ENCODE measurements around the gene VPS13D.

VPS13D gene

DNA sequence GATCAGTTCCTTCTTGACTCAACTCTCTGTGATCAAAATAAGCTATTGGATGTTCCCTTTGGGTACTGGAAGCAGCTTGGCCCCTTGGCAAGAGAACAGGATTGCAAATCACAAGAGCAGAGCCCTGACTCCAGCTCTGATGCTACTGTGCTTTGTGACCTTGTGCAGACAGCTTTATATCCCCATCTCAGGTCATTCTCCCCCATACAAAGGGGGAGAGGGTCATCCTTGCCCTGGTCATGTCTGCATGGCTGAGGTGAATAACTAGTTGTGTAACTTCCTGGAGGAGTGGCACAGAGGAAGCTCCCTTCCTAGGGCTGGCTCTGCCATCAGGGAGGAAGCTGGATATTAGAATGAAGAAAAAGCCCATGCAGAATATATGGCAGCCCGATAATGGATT, 245.3 kb downstream of the VPS13D start:
- DNase-seq = no peak

- DNase-seq = no peak
Observed at GRCh38 chr1:12475530-12475934, 245.7 kb downstream of the VPS13D start.

- DNase-seq = no peak
Observed at GRCh38 chr1:12475947-12476346, 246.1 kb downstream of the VPS13D start.

GRCh38 chr1:12477314-12477713, 247.5 kb downstream of the VPS13D start:
- DNase-seq = no peak

GRCh38 chr1:12477936-12478611, 248.2 kb downstream of the VPS13D start:
- DNase-seq = peak; percentile 62

GRCh38 chr1:12478612-12478985, 248.8 kb downstream of the VPS13D start:
- no peak for DNase-seq

DNA sequence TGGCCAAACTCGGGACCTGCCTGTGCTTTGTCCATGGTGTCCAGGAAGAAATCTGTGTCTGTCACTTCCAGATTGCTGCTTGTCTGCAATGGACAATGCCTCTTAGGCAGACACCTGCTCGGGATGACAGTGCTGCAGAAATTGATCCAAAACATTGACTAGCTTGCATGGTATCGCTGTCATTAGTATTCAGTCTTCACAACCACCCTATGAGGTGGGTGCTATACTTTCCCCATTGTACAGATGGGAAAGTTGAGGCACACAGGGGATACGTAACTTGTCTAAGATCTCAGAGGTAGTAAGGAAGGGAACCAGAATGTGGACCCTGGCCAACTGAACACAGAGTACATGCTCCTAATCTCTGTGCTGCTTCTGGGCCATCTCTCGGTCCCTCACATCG, 249.5 kb downstream of the VPS13D start:
- no peak for DNase-seq

- DNase-seq = no peak
Observed at GRCh38 chr1:12480041-12480440, 250.2 kb downstream of the VPS13D start.

GRCh38 chr1:12480748-12481362, 251.0 kb downstream of the VPS13D start:
- DNase-seq = no peak

DNA sequence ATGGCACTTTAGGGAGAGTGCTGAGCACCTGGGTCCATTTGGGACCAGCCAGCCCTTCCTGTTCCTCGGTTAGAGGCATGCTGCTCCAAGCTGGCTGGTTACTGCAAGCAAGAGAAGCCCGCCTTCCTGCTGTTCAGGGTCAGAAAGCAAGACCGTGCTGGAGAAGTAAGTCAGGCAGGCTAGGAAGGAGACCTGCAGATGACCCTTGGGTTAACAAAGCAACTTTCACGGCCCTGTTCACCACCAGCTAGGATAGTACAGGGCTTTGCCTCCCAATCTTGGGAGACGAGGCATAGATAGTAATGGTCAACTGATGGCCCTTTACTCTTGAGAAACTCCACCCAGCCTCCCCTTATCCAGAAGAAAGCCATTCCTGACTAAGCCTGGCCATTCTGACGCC, 252.1 kb downstream of the VPS13D start:
- DNase-seq = no peak

DNA sequence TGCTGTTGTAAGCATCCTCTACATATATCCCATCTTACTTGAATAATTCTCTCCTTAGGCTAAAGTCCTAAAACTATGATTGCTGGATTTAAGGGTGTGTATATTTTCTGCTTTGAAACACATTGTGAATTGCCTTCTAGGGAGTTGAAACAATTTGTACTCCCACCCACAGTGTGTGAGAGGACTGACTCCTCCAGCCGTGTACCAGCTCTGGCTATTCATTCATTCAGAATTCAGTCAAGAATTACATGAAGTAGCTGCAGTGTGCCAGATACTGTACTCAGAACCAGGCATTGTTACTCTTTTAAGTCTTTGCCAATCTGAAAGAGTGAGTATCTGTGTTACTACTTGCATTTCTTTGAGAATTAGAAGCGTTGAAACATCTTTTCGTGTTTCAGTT, 253.2 kb downstream of the VPS13D start:
- DNase-seq = no peak

DNA sequence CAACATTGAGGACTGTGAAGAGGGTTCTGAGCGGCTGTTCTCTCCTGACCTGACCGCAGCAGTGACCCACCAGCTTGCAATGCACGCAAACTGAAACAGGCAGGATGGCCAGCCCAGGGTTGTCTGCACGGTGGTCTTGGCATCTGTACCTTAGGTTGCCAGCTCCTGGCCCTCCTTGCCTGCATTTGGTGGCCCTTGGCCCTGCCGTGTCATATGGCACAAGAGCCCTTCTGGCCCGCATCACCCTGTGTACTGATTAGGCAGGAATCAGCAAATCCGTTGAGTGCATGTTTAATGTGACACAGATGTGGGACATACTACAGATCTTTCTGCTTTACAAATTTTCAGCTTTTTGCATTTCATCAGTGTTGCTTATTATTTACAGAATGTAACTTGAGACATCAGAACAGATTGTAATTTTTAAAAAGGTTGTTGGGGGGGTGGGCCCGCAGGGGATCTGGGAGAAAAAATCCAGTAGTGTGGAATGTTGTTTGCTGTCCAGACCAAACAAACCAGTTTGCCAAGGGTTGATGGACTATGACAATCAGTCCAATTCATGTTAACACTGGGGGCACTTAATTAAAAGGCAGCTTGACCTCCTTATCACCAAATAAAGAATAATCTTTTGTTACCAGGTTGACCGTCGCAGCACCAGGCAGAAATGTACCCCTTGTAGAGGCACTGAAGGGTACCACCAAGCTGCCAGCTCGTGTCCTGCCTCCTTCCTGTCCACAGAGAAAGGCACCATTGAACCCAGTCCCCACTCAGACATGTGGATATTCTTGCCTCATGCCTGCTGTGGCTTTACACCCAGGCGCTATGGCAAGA, 255.6 kb downstream of the VPS13D start:
- no peak for DNase-seq

DNA sequence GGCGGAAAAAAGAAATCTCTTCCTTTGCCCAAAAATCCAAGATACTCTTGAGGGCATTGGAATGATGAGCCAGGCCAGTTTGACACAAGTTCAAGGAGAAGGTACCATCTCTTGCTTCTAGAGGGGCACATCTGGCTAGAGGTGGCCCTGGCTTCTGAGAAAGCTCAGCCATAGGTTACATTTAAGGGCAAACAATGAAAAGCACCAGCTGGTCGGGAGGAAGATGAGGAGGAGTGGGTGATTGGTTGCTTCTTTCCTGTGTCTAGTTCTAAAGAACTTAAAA, 256.2 kb downstream of the VPS13D start:
- no peak for DNase-seq

GRCh38 chr1:12486401-12487005, 256.7 kb downstream of the VPS13D start:
- no peak for DNase-seq

- DNase-seq = no peak
Observed at GRCh38 chr1:12487520-12487919, 257.7 kb downstream of the VPS13D start.

- DNase-seq = no peak
Observed at GRCh38 chr1:12488666-12489354, 259.0 kb downstream of the VPS13D start.

GRCh38 chr1:12490532-12491142, 260.8 kb downstream of the VPS13D start:
- no peak for DNase-seq

GRCh38 chr1:12491656-12492055, 261.8 kb downstream of the VPS13D start:
- DNase-seq = no peak

GRCh38 chr1:12495725-12496124, 265.9 kb downstream of the VPS13D start:
- no peak for DNase-seq

DNA sequence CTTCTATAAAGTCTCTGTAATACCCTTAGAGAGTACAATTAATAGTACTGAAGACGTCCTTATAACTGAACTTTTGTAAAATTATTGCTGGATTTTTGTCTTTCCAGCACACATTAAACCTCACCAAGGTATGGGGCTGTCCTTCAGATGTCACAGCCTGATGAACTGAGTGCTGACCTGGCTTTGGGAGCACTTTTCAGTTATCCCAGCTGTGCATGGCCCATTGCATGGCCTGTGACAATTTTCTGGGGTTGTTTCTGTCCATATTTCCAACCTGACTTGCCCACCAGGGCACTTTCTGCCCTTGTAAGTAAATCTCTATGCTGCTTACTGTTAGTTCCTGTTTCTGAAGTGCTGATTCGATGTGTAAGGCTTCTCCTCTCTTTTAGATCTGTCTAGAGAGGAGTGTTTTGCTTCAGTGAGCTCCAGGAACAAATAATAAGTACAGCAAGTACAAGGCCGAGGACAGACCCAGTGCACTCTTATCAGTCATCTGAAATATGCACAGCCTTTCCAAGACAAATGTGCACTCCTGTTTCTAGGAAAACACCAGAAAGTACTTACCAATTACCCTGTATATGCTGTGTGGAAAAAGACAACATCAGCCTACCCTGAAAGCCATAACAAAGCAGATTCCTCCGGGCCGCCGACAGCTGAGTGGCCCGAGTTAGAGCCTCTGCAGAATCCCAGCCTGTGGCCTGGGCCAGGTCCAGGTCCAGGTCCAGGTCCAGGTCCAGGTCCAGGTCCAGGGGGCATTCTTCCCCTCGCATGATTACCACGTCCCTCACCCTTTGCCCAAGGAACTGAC, 266.5 kb downstream of the VPS13D start:
- DNase-seq = no peak

DNA sequence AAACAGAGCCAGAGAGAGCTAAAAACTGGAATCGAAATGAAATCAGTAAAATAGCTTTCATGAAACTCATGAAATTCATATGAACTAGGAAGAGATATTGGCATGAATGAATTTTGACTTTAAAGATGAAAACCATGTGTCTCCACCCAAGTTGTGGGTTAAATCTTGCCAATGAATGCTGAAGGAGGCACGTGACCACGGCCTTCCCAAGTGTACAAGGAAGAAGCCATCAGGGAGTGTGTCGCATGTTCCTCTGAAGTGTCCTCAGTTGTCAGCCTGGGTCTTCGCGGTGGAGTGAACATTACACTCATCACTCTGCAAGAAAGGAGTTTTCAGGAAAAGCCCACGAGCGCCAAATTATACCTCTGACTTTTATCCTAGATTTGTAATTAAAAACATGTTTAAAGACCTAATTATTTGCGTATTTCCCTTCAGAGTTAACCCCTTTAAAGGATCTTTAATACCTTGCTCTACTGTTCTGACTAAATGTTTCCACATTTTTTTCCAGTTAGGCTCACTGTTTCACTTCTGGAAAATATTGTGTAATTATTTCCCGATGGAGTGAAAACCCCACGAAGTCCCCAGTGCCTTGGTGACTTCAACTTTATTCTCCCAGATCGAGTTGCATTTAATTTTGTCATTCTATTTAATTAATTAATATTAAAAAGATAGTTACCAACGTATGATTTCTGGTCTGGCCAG, 269.9 kb downstream of the VPS13D start:
- DNase-seq = no peak
